Embryonic facial prominence (tissue), 1 donor: ENCODE data around the gene APBA3.

Source experiments
- DNase-seq: peaks from one replicate; pipeline ENCODE4 v3.0.0-alpha.2; 2016; ENCODE audit errors: extremely low spot score

APBA3 gene

DNA sequence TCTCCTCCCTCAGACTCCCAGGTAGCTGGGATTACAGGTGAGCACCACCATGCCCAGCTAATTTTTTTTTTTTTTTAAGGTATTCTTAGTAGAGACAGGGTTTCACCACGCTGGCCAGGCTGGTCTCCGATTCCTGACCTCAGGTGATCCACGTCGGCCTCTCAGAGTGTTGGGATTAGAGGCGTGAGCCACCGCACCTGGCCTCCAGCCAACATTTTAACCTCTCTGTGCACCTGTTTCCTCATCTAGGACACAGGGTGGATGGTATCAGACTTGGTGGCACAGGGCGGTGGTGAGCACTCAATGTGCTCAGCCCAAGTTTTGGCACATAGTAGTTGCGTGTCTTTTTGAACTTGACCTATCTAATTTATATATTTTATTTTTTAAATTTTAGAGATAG is 12.5 kb downstream of the APBA3 start:
- no peak for DNase-seq

DNA sequence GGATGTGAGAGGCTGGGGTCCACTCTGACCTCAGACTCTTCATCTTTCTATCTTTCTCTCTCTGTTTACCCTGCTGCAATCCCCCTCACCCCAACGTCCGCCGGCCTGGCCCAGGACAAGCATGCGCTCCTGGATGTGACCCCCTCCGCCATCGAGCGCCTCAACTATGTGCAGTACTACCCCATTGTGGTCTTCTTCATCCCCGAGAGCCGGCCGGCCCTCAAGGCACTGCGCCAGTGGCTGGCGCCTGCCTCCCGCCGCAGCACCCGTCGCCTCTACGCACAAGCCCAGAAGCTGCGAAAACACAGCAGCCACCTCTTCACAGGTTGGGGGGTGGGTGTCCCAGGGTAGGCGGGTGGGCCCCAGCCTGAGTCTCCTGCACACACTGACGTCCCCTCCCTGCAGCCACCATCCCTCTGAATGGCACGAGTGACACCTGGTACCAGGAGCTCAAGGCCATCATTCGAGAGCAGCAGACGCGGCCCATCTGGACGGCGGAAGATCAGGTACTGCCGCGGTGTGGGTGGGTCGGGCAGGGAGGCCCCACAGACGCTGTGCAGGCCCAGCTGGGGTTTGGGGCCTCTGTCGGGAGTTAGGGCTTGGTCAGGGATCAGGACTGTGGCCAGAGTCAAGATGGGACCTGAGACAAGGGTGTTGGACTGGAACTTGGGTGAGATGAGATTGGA is 15.0 kb downstream of the APBA3 start:
- DNase-seq: no peak

DNA sequence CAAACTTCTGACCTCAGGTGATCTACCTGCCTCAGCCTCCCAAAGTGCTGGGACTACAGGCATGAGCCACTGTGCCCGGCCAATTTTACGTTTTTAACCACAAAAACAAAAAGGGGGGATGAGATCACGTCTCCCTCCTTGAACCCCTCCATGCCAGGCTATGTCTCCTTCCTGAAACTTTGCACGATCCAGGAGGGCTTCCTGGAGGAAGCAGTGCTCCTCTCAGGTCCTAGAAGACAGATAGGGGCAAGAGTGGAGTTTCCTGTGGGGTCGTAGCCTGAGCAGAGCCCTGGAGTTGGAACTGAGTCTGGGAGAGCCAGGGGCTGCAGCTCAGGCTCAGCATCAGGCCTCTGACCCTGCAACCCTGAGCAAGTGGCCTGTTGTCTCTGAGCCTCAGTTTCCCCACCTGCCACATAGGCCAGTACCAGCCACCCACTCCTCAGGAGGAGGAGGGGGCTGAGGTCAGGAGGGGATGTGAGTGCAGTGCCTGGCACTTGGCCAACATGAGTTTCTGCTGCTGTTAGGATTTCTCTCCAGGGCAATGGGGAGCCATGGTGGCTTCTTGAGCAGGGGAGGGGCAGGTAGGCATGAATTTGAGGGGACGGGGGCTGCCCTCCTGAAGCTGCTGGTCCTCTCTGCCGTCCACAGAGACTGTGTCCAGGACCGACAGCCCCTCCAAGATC is 16.0 kb downstream of the APBA3 start:
- no peak for DNase-seq

DNA sequence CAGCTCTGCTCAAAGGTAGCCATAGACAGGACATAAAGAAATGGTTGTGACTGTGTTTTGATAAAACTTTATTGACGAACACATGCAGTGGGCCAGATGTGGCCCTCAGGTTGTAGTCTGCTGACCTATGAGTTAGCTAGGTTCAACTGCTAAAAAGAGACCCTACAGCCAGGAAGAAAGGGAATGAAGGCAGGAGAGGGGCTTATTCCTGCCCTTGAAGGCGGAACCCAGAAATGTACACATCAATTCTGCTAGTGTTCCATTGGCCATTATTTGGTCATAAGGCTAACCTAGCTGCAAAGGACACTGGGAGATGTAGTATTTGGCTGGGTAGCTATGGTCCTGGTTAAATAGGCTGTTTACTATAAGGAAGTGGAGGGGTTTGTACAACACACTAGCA is 18.0 kb downstream of the APBA3 start:
- DNase-seq: no peak

DNA sequence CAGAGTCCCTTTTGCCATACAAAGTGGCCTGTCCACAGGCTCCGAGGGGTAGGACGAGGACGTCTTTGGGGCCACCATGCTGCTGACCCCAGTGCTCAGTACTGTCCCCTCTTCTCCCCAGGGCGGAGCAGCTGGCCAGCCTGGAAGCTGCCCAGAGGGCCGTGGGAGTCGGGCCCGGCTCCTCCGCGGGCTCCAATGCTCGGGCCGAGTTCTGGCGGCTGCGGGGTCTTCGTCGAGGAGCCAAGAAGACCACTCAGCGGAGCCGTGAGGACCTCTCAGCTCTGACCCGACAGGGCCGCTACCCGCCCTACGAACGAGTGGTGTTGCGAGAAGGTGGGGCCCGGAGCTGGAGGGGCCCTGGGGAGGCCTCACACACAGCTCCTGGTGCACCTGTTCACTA is 21.1 kb downstream of the APBA3 start:
- no peak for DNase-seq

DNA sequence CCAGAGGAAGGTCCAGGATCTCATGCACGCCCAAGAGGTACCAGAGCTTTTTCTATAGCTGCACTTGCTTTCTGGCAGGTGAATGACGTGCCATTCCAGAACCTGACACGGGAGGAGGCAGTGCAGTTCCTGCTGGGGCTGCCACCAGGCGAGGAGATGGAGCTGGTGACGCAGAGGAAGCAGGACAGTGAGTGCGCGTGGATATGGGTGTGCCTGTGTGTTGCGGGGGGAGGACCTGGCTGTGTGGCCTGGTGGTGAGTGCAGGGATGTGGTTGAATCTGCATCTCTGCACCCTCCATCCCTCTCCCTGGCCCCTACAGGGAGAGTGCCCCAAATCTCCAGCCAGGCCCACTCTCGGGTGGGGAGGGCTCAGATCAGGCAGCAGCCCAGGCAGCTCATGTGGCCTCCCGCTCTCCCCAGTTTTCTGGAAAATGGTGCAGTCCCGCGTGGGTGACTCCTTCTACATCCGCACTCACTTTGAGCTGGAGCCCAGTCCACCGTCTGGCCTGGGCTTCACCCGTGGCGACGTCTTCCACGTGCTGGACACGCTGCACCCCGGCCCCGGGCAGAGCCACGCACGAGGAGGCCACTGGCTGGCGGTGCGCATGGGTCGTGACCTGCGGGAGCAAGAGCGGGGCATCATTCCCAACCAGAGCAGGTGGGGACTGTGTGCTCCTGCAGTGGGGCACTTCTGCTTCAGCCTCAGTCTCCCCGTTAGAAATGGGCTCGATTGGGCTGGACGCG is 22.8 kb downstream of the APBA3 start:
- DNase-seq: no peak

DNA sequence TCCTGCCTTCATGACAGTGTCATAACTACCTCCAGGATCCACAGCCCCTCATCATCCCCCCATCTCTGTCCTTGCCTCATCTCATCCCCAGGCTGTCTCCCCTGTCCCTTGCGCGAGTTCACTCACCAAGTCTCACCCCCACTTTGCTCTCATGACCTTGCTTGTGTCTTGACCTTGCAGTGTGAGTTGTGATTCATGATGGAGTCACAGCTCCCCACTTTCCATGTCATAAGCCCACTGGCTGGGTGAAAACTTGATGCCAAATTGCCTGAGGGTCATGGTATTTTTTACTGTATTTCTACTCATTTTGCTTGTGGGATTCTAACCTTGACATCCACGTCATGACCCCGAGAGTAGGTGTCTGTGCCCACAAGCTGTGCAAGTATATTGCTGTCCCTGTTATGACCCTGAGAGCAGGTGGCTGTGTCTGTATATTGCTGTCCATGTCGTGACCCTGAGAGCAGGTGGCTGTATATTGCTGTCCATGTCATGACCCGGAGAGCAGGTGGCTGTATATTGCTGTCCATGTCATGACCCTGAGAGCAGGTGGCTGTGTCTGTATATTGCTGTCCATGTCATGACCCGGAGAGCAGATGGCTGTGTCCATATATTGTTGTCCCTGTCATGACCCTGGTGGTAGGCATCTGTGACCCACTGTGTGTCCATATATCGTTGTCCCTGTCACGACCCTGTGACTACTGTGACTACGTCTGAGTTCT is 23.8 kb downstream of the APBA3 start:
- no peak for DNase-seq

DNA sequence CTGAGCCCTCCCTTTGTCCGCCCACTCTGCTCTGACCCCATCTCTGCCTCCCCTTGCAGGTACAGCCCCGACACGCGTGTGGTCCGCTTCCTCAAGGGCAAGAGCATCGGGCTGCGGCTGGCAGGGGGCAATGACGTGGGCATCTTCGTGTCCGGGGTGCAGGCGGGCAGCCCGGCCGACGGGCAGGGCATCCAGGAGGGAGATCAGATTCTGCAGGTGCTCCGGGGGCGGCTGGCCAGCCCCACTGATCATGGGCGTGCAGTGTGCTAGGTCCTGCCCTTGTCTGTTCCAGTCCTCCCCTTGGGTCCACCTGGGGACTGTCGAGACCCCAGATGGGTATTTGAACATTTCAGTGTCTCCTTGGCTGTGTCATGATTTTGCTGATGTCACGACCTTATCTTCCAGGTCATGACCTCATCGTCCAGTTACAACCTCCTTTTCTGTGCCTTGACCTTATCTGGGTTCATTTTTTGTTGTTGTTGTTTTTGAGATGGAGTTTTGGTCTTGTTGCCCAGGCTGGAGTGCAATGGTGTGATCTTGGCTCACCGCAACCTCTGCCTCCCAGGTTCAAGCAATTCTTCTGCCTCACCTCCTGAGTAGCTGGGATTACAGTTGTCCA is 25.3 kb downstream of the APBA3 start:
- no peak for DNase-seq

DNA sequence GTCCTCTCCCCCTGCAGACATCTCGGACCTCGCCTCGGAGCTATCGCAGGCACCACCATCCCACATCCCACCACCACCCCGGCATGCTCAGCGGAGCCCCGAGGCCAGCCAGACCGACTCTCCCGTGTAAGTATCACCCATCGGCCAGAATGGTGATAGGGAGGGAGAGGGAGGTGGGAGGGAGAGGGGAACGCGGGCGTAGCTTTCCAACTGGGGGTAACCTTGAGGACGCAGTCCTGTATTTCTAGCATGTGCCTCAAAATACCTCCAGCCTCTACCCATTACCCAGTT is 27.2 kb downstream of the APBA3 start:
- DNase-seq: no peak

DNA sequence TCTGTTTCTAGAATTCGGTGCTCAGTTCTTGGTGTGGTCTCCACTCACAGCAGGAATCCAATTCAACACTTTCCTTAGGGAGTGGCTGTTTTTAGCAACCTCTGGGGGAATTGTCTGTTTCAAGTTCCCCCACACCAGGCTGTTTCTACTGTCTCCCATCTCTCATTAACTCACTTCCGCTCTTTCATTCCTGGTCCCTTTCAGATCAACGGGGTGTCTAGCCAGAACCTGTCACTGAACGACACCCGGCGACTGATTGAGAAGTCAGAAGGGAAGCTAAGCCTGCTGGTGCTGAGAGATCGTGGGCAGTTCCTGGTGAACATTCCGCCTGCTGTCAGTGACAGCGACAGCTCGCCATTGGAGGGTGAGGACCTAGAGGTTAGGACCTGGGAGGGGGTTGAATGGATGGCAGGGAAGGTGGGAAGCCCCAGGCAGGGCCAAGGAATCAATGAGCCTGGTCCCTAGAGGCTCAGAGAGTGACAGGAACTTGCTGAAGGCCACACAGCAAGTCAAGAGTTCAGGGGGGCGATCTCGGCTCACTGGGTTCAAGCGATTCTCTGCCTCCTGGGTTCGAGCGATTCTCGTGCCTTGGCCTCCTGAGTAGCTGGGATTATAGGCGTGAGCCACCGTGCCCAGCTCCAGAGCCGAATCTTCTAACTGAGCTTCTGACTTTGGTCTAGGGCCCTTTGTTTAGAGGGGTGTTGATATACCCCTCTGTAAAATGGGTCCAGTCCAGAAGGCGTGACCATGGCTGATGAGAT is 27.8 kb downstream of the APBA3 start:
- no peak for DNase-seq

DNA sequence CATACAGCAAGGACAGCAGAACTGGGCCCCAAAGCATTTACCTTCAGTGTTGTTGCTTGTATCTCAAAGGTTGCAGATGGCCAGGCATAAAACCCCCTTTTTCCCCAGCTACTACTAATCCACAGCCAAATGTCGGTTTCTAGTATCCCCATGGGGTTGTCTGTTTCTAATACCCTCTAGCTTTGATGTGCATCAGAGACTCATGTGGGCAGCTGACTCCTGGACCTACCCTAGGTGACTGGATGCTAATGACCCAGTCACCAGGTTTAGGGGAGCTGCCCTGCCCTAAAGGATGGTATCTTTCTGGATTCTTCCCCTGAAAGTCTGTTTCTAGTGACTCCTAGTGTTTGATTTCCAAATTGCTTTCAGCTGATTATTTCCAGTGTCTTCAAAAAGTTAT is 29.4 kb downstream of the APBA3 start:
- no peak for DNase-seq

DNA sequence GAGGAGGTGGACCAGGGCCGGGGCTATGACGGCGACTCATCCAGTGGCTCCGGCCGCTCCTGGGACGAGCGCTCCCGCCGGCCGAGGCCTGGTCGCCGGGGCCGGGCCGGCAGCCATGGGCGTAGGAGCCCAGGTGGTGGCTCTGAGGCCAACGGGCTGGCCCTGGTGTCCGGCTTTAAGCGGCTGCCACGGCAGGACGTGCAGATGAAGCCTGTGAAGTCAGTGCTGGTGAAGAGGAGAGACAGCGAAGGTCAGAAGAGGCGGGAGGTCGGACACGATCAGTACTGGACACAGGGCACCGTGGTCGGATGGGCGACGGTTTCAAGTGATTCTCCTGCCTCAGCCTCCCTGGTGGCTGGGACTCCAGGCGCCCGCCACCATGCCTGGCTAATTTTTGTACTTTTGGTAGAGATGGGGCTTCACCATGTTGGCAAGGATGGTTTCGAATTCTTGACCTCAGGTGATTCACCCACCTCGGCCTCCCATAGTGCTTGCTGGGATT is 31.0 kb downstream of the APBA3 start:
- no peak for DNase-seq

DNA sequence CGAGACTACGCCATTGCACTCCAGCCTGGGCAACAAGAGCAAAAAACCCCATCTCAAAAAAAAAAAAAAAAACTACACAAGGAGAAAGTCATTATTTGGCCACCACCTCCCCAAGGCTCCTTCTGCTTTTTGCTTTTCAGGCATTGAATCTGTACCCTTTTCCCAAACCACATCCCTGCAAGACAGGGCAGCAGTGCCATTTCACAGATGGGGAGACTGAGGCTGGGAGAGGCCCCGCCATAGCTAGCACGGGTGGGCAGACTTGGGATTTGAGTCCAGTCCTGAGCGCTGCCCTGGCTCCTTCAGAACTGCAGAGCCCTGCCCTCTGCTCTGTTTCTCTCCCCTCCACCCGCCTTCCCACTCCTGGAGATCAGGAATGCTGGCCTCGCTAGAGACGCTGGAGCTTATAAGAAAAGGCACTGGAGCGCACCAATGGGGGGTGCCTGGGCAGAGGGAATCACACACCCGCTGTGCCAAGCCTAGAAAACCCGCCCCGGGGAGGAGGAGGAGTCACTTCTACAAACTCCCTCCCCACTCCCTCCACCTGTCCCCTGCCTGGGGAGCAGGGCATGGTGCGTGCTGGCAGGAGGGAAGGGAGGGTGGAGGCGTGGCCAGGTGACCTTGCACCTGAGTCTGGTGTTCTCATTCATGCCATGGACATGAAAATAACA is 35.7 kb downstream of the APBA3 start:
- DNase-seq: no peak

DNA sequence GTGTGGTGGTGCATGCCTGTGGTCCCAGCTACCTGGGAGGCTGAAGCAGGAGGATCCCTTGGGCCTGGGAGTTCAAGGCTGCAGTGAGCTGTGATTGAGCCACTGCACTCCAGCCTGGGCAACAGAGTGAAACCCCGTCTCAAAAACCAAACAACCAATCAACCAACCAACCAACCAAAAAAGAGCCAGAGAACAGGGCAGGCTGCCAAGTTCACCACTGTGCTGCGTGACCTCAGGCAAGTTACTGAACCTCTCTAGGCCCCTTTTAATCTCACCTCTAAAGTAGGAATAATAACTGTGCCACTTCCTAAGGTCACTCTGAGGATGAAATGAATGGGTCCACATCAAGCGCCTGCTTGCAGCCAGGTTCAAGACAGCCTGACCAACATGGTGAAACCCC is 36.4 kb downstream of the APBA3 start:
- DNase-seq: no peak

DNA sequence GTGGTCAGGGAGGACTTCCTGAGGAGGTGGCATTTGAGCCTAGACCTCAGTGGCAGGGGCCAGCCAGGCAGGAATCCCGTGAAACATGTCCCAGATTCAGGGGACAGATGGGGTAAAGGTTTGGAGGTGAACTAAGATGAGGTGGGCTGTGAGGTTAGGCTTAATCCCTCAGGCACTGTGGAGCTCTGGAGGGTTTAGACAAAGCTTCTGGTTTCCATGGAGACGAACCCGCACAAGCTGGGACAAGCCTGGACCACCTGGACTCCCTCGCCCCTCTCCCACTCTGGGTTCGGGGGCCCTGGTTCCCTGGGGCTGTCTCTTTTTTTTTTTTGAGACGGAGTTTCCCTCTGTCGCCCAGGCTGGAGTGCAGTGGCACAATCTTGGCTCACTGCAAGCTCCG is 37.6 kb downstream of the APBA3 start:
- DNase-seq: no peak

DNA sequence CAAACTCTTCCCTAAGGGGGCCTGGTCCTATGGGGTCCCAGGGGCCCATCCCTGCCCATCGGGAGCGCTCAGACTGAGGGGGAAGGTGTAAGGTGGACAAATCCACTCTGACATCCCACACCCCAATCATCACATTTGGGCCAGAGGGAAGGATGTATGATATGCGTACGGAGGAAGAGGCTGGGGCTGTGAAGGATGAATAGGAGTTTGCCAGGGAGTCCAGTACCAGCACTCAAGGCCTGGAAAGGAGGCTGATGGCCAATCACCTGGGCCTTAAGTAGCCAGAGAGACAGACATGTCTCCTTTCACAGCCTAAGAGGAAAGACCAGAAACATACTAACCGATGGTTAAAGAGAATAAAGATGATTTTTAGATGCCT is 38.4 kb downstream of the APBA3 start:
- DNase-seq: no peak

DNA sequence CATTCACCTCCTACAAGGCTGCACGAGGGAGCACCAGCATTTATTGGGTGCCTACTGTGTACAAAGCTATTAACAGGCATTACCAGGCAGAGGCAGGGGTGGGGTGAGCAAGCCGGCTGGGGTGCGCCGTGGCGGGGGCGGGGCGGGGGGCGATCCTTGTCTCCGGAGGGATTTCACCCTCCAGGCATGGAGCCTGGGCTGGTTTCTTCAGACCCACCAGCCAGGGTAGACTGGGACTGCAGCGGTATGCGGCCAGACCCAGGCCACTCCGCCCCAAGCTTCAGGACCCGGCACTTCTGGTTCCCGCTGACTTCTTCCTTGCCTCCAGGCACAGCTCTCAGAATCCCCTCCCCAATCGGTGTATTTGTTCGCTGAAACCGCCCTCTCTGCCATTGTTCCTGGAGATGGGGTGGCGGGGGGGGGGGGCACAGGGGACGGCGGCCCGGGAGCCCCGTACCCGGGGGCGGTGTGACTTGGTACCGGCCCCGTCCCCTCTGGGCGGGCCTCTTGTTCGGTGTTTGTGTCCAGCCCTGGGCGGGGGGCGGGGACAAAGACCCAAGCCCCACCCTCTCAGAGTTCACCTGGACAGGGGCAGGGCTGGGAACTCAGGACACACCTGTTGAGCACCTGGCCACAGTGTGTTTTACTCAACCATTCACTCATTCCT is 38.9 kb downstream of the APBA3 start:
- DNase-seq: no peak

DNA sequence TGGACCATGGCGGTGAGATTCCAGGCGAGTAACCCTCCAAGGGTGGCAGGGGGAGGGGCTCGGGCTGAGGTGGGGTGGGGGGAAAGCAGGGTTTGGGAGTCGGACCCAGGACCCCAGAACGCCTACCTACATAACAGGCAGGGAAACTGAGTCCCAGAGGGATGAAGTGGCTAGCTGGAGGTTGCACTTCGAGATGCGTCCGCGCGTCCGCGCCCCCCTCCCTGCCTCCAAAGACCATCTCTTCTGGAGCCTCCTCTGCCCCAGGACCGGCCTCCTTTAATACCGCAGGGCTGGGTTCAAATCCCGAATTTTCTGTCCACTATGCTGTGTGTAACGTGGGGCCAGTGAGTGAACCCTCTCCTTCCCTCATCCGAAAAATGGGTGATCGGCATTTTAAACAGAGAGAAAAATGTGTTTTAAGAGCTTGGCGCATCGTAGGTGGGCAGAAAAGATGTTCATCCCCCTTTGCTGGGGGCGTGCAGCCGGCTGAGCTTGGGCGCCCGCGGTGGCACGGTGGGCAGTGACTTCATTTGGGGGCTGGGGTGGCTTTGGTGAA is 39.5 kb downstream of the APBA3 start:
- no peak for DNase-seq

DNA sequence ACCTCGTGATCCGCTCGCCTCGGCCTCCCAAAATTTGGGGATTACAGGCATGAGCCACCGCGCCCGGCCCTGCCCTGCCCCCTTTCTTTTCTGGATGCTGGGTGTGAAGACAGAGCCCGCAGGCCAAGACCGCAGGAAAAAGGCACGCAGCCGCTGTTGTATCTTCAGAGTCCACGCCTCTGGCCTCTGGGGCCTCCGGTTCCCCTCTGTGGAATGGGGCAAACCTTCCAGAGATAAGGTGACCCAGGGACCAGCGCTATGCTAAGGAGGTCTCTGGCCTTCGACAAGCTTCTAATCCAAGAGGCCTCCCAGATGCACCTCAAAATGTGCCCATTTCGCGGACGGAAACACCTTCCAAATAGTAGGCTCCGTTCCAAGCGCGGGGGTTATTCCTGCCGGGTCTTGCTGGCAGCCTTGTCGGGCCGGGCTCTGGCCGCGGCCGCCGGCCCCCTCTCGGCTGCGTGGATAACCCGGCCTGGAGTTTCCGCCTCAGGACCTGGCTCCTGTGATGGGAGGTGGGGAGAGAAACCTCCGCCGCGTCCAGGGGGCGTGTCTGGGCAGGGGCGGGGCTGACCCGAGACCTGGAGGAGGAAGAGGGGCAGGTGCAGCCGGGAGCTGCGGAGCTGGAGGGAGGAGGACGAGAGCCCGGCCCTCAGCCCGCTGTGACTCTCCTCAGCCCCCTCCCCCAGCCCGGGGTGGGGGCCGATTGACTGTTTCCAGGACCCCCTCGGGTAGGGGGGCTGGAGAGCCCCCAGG is 40.2 kb downstream of the APBA3 start:
- no peak for DNase-seq
